NCI-H2196 (cell line): Measurements from ENCODE around the gene GALR2.

ENCODE experiments used
- DNase-seq: peaks from one replicate; lab custom pipeline; 2025; ENCODE audit not compliant: unreplicated experiment; lab: John Stamatoyannopoulos, UW

Gene GALR2

DNA sequence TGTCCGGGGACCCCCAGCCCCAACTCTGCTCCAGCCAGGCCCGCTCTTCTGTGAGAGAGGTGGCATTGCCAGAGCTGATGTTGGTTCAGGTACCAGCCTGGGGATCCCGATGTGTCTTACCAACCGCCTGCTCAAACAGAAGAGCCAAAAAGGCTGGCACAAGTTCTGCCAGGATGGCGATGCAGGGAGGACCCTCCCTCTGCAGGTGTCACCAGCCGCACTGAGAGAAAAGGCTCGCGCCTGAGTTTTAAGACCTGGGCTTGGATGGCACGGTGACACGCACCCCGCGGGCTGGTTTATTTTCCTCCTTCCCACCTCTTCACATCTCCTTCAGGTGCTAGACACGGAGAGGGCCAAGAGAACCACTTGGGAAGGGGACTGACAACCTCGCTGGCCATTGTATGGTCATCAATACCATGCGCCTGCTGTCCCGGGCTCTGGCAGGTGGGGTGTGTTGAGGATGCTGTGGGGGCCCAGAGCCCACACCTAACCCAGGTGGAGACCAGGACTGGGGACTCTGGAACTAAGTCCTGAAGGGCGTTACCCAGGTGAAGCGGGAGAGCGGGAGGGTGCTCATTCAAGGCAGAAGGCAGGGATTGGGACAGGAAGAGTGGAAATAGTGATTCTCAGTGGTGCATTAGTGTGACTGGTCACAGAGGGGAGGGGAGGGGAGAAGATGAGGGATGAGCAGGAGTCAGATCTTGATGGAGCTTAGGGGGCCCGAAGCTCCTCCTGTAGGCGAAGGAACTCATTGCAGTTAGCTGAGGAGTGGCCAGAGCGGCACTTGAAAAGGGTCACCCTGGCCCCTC, 50.2 kb downstream of the GALR2 start:
- DNase-seq = no peak

DNA sequence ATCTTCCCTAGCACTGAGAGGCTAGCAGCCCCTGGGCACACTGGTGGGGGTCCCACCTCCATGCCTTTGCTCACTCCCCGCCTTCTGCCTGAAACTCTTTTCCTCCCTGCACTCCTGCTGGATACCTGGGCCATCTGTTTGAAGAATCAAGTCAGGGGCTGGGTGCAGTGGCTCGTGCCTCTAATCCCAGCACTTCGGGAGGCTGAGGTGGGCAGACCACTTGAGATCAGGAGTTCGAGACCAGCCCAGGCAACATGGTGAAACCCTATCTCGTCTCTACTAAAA, 50.8 kb downstream of the GALR2 start:
- no peak for DNase-seq

DNA sequence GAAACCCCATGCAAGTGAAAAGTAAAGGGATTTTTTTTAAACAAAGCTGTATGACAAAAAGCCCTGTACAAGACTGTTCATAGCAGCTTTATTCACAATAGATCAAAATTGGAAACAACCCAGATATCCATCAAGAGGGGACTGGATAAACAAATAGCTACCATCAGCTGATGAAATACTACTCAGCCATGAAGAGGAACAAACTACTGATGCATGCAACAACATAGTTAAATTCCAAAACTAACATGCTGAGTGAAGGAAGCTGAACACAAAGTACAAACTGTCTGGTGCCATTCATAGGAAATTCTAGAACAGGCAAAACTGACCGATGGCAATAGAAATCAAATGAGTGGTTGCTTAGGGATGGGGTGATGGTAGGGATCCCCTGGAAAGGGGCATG, 51.3 kb downstream of the GALR2 start:
- no peak for DNase-seq
